Measurements from ENCODE around the gene RNH1.
"Not testable (repeated sequence)": the region's sequence is repeated elsewhere in the genome, so short reads cannot be mapped to it uniquely, and the experiment has no call there.

Gene RNH1

DNA sequence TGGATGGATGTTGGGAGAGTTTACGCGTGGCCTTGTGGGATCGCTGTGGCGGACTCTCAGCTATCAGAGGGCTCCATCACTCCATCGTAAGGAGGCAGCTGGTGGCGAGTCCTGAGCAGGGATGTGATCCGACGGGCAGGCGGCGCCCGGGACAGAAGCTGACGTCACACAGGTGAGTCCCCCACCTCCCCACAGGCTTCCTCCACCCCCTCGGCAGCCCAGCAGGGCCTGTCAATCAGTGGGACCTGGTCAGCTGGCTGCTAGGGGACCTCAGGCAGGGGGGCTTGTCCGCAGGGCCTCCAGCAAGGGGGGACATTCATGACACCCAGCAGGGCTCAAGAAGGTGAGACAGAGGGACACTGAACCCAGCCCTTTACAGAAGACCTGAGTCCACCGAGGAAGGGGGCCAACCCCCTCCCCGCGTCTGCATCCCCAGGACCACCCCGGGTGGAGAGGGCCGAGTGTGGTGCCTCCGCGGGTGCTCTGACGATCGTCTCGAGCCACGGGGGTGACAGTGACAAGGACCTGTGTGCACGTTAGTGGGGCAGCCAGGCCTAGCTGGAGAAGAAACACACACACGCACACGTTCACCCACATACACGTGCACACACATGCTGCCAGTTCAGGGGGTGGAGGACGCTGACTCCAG is 21.2 kb upstream of the RNH1 start:
- no peak overlapping the region for H3K4me3 ChIP-seq (ENCODE audit: low read length)
- DNase-seq (ENCODE audit: low read depth, low spot score), result no peak

DNA sequence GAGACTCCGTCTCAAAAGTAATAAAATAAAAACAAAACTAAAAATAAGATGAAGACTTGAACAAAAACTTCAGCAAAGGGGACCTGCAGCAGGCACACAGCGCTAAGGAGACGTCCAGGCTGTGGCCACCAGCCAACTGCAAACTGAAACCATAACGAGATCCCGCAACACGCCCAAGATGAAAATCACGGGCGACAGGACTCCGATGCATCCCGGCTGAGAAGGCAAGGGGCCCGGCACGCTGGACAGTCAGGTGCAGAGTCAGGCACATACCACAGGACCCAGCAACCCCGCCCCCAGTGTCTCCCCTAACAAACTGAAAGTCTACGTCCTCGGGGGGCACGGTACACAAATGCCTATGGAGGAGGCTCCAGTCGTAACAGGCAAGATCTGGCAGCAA is 19.1 kb upstream of the RNH1 start:
- no peak for DNase-seq (ENCODE audit: low read depth, low spot score)
- H3K4me3 ChIP-seq (ENCODE audit: low read length), result no peak overlapping the region

DNA sequence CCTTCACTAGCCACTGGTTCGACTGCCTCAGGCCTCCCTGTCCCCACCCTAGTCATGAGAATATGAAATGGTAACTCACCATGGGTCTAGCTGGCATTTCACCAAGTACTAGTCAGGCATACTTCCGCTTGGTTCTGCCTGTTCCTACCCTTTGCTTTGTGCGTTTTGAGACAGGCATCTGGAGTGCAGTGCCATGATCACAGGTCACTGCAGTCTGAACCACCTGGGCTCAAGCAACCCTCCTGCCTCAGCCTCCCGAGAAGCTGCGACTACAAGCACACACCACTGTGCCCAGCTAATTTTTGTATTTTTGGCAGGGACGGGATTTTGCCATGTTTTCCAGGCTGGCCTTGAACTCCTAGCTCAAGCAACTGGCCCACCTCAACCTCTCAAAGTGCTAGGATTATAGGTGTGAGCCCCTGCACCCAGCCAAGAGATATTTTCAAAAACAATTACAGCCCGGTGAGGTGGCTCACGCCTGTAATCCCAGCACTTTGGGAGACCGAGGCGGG is 14.2 kb upstream of the RNH1 start:
- no peak overlapping the region for H3K4me3 ChIP-seq (ENCODE audit: low read length)
- no peak for DNase-seq (ENCODE audit: low read depth, low spot score)

DNA sequence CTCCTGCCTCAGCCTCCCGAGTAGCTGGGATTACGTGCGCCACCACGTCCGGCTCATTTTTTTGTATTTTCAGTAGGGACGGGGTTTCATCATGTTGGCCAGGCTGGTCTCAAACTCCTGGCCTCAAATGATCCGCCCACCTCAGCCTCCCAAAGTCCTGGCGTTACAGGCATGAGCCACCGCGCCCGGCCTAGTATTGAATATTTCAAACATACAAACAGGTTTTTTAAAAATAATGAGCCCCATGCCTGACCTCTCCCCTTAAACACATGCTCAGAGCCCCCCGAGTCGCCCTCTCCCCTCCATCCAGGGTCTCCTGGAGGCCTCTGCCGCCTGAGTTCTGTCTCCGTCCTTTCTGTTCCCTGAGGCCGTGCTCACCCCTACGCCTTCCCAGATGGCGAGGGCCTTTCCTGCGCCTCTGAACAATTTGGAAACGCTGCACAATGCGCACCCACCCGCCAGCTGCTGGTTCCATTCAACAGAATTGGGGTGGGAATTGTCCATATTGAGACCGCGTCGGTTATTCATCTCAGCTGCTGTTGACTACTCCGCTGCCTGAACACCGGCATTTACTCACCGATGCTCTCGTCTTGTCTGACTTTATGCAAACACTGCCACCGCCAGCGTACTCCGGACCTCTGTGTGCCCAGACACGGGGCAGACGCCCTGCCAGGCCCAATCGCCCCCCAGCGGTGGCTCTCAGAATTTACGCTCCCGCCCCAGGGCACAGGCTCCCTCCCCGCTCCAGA is 13.6 kb upstream of the RNH1 start:
- DNase-seq (ENCODE audit: low read depth, low spot score), result no peak
- no peak overlapping the region for H3K4me3 ChIP-seq (ENCODE audit: low read length)

DNA sequence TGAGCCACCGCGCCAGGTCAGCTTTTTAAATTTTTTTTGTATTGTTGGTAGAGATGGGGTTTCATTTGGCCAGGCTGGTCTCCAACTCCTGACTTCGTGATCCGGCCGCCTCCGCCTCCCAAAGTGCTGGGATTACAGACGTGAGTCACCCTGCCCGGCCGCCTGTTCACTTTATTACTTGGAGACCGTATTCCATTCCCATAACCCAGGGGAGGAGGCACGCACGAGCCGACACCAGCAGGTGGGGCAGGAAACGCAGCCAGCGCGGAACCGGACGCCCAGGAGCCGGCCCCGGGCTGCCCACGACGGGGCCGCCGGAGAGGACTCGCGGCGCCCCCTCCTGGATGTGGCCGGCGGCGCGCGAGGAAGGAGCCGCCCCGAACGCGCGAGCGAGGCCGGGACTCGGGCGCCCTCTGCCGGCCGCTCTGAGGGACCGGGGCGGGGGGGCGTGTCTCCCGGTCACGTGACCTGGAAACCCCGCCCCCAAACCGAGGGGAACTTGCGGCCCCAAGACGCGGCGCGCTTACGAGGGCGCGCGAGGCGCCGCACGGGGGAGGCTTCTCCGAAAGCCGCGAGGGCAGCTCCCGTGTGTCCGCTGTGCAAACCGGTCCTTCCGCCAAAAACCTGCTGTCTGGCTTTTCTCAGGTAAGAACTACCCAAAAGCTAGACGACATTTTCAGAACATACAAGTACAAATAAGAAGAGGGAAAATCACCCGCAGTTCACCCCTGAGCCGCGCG is 11.6 kb upstream of the RNH1 start:
- H3K4me3 ChIP-seq (ENCODE audit: low read length), result no peak overlapping the region
- peak; percentile 56 for DNase-seq (ENCODE audit: low read depth, low spot score)

DNA sequence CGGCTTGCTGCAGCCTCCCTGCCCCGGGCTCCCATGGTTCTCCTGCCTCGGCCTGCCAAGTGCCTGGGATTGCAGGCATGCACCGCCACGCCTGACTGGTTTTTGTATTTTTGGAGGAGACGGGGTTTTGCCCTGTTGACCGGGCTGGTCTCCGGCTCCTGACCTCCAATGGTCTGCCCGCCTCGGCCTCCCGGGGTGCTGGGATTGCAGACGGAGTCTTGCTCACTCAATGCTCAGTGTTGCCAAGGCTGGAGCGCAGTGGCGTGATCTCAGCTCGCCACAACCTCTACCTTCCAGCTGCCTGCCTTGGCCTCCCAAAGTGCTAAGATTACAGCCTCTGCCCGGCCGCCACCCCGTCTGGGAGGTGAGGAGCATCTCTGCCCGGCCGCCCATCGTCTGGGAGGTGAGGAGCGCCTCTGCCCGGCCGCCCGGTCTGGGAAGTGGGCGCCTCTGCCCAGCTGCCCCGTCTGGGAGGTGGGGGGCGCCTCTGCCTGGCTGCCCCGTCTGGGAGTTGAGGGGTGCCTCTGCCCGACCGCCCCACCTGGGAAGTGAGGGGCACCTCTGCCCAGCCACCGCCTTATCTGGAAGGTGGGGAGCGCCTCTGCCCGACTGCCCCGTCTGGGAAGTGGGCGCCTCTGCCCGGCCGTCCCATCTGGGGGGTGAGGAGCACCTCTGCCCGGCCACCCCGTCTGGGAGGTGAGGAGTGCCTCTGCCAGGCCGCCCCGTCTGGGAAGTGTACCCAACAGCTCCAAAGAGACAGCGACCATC is 10.1 kb upstream of the RNH1 start:
- not testable (repeated sequence) for H3K4me3 ChIP-seq (ENCODE audit: low read length); DNase-seq (ENCODE audit: low read depth, low spot score)

DNA sequence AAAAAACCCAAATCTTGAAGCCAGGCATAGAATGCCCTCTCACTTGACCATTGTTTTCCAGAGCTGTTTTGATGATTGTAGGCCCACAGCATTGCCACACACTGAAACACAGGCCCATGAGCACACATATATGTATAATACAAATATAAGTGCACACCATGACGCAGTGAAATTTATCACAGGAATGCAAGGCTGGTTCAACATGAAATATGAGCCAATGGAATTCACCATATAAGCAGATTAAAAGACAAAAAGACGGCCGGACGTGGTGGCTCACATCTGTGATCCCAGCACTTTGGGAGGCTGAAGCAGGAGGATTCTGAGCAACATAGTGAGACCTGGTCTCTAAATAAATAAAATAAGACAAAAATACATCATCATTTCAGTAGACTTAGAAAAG is 9.4 kb upstream of the RNH1 start:
- no peak for DNase-seq (ENCODE audit: low read depth, low spot score)
- H3K4me3 ChIP-seq (ENCODE audit: low read length), result no peak overlapping the region

DNA sequence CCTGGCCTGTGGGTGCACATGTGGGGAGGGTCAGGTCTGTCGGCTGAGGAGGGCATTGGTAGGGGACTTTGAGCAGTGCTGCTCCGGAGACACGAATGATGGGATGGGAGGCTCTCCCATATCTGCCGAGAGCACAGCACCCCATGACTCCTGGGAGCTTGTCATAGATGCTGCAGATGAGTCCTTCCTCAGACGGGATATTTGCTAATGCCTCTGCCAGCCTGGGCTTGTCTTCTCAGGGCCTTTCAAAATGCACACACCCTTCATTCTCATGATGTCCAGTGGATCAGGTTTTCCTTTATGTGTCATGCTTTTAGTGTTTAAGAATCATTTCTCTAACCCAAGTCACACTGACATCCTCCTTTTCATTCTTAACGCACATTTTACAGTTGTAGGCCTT is 8.1 kb upstream of the RNH1 start:
- no peak for DNase-seq (ENCODE audit: low read depth, low spot score)
- no peak overlapping the region for H3K4me3 ChIP-seq (ENCODE audit: low read length)

DNA sequence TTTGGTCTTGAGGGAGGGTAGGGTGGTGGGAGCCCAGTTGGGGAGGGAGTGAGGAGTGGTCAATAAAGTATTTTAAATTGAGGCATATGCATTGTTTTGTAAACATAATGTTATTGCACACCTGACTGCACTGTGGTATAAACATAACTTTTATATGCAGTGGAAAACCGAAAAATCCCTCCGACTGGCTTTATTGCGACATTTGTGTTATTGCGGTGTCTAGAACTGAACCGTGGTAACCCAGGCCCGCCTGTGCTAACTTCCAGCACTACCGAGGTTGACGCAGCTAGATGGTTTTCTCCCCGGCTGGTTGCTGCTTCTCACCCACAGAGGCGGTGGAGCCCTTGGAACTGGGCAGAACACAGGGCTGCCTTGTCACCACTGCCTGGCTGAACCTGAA is 7.6 kb upstream of the RNH1 start:
- DNase-seq (ENCODE audit: low read depth, low spot score), result no peak

DNA sequence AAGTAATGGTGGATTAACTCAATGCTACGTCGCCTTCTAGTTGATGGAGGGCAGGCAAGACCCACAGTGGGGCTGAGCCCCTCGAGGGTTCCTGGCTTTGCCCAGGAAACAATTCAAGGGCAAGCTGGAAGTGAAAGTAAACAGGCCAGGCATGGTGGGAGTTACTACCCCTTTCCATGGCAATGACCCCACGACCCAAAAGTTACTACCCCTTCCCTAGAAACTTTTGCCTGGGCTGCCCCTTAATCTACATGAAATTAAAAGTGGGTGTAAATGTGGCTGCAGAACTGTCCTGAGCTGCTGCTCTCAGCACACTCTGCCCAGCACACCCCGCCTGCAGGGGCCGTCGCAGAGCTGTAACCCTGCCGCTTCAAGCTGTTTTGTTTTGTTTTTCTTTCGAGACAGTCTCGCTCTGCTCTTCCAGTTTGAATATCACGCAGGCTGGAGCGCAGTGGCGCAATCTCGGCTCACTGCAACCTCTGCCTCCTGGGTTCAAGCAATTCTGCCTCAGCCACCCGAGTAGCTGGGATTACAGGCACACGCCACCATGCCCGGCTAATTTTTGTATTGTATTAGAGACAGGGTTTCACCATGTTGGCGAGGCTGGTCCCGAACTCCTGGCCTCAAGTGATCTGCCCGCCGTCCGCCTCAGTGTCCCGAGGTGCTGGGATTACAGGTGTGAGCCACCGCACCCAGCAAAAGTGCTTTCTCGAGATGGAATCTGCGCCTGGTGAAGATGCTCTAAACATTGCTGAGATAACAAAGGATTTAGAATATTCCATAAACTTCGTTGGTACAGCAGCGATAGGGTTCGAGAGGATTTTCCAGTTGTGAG is 5.9 kb upstream of the RNH1 start:
- no peak for DNase-seq (ENCODE audit: low read depth, low spot score)
- H3K4me3 ChIP-seq (ENCODE audit: low read length), result no peak overlapping the region

More for the DNA sequence above, 7.6 kb upstream of the RNH1 start:
- no peak overlapping the region for H3K4me3 ChIP-seq (ENCODE audit: low read length)

DNA sequence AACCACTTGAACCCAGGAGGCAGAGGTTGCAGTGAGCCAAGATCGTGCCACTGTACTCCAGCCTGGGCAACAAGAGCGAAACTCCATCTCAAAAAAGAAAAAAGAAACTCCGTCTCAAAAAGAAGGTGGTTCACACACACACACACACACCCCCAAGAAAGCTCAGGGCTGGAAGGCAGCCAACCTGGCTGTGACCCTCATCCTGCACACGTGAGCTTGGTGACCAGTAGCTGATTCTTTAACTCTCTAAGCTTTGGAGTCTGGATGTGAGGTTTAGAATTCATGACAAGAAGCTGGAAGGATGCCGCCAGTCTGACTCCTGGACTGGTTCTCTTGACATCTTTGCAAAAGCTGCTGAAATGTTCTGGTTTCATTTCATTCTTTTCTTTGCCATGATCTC is 1.9 kb upstream of the RNH1 start:
- DNase-seq (ENCODE audit: low read depth, low spot score), result no peak
- no peak overlapping the region for H3K4me3 ChIP-seq (ENCODE audit: low read length)

DNA sequence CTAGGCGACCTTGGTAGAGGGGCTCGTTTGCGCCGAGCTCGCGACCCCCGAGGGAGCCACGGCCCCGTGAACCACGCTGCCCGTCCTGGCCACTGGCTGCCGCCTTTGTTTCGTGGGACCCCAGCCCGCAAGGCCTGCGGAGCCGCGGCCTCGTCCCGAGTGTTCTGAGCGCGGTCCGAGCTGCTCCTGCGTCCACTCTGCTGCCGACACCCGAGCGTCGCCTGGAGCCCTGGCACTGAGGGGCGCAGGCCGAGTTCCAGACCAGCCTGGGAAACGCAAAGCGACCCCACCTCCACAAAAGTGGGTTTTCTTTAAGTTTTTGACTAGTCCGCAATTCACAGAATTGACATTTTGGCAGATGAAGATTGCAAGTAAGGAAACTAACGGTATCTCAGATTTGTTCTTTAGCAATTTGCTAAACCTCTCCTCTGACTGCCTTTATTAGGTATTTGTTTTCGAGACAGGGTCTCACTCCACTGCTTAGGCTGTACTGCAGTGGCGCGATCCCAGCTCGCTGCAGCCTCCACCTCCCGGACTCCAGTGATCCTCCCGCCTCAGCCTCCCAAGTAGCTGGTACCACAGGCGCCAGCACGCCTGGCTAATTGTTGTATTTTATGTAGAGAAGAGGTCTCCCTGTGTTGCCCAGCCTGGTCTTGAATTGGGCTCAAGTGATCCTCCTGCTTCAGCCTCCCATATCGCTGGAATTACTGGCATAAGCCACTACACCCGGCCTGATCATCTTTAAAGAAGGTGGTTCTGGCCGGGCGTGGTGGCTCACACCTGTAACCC is 879 bp upstream of the RNH1 start:
- H3K4me3 ChIP-seq (ENCODE audit: low read length), result peak overlapping the region; percentile 20
- no peak for DNase-seq (ENCODE audit: low read depth, low spot score)

DNA sequence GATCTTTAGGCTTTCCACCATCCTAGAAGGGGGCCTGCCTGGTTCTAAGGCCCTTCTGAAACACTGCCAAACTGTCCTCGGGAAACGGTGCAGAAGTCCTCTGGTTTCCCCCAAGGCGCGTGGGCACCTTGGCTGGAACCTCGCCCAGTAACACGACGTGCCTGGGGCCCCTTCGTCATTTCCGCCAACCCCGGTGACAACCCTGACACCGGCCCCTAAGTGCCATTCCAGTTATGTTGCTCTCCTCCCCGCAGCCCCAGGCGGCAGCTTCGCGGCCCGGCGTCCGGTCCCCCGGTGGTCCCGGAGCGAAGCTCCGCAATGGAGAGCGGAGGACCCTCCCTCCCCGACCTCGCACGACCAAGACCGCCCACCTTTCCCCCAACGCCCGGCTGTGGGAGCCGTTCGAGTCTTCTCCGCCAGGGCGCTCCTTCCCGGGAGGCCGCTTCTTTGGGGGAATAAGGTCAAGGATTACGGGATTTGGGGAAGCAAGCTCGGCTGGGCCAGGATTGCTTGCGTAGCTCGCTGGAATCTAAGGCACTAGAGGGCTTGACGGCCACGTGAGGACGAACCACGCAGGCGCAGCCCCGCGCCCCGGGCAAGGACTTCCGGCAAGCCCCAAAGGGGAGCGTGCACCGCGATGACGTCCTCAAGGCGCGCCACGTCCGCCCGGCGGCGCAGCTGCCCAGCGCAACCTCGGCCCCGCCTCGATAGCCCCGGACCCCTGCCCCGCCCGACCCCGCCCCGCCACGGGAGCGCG is 626 bp downstream of the RNH1 start:
- DNase-seq (ENCODE audit: low read depth, low spot score), result peak; percentile 93
- H3K4me3 ChIP-seq (ENCODE audit: low read length), result peak overlapping the region; percentile 93

DNA sequence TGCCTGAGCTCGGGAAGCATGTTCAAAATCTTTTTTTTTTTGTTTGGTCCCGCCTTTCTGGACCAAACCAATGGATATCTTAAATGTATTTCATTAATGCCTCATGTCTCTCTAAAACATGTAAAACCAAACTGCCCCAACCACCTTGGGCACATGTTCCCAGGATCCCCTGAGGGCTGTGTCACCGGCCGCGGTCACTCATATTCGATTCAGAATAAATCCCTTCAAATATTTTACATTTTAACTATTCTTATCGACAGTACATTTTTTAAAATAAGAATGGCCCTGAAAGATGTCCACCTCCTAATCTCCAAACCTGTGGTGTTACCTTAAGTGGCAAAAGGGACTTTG is 2.1 kb downstream of the RNH1 start:
- no peak overlapping the region for H3K4me3 ChIP-seq (ENCODE audit: low read length)
- DNase-seq (ENCODE audit: low read depth, low spot score), result no peak

DNA sequence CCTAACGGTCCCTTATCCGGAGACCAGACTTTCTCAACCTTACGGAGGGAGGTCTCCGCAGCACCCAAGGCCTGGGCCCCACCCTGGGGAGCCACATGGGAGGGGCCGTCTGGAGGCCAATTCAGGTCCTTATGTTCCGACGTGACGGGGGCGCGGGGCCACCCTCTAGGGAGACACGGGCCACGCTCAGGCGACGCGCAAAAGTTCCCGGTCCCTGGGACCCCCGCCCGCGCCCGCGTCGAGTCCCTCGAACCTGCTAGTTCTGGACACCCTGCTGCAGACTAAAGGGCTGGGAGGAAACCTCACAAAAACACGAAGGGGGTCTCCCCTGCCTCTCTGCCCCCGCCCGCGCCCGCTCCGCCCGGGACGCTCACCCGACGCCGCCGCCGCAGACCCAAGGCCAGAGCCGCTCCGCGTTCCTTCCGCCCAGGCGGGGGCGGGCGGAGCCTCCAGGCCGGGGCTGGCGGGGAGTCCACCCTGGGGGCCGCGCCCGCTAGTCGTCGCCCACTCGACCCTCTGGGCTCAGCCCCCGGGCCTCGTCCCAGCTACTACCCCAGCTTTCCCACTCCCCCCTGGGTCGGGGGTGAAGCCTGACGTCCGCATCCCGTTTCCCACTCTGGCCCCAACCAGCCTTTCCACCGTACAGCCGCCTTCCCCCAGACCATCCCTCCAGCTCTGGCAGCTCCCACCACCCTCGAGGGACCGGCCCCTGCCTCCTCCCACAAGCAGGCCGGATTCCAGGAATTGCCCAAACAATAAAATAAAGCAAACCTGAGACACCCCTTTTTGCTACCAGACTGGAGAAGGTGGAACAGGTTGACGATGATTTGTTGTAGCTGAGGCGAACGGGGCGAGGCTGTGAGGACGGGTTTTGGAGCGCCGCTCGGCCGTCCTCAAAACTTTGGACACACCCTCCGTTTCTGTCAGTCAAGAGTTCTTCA is 2.7 kb downstream of the RNH1 start:
- DNase-seq (ENCODE audit: low read depth, low spot score), result no peak
- no peak overlapping the region for H3K4me3 ChIP-seq (ENCODE audit: low read length)

Measured in Jurkat, Clone E6-1 (cell line).